ENCODE results near the gene PAX8. TPM values are rescaled to one million over a fixed set of nuclear protein-coding genes. Genes with fewer than 3 reads are reported as not detected.
"Not testable (repeated sequence)": the region's sequence is repeated elsewhere in the genome, so short reads cannot be mapped to it uniquely, and the experiment has no call there.

Gene PAX8
- total and polyA plus RNA-seq, 2 of the 13 experiments (the other 11 are each of a cell fraction or from before 2014, with no cell fraction given), result 1.5 to 8.8 TPM

DNA sequence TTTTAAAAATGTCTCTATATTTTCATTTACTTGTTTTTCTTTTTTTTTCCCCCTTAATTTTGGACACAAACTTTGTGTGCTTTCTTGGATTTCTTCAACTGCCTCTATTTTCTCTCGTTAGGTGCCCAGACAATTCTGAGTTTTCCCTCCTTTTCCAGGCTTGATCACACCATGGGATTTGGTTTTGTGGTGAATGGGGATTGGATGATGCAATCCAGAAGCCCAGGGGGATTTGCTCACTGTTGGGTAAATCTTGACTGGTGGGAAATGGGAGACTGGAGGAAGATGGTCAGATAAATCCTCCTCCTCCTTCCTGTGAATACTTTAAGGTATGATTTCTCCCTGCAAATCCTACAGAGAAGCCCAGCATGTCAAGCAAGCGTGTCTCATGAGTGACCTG is 19.5 kb upstream of the PAX8 start:
- in situ Hi-C loops (cut with HindIII; ENCODE audit: extremely low pct_ligation_motif_present, low pct_unique_long_range_greater_than_20kb), result no loop called here
- Histone ChIP-seq H3K4me2 (ENCODE audit: low read depth, low read length) (no peak overlapping the region), H3K9ac (ENCODE audit: insufficient read depth, low read depth, low read length) (no peak overlapping the region), H3K4me1 (ENCODE audit: insufficient read depth, low read length) (no peaks in the 10 kb centered on the region), H3K4me3 (replicated peaks in 1 of 3; ENCODE audit: insufficient read depth in 1 of 3, low read depth in 2 of 3, low read length in 3 of 3) (no peak overlapping the region), H3K9me3 (ENCODE audit: low read length) (no peaks in the 10 kb centered on the region), H3K79me2 (ENCODE audit: insufficient read depth, low read length) (no peaks in the 10 kb centered on the region), H3K27me3 (ENCODE audit: control insufficient read depth in 1 of 2, insufficient read depth in 2 of 2, low read length in 2 of 2) (no peaks in the 10 kb centered on the region; a peak in 1 of 5 replicates), H3K36me3 (replicated peaks in 1 of 2; ENCODE audit: control insufficient read depth in 1 of 2, insufficient read depth in 2 of 2, low read length in 2 of 2) (no peaks in the 10 kb centered on the region), H2AFZ (ENCODE audit: low read length) (no peak overlapping the region), H4K20me1 (ENCODE audit: insufficient read depth, low read length) (no peaks in the 10 kb centered on the region), H3K27ac (ENCODE audit: extremely low read length, insufficient read depth, low read length) (no peak overlapping the region)
- no peak for ATAC-seq
- TF ChIP-seq, protein P1, sequence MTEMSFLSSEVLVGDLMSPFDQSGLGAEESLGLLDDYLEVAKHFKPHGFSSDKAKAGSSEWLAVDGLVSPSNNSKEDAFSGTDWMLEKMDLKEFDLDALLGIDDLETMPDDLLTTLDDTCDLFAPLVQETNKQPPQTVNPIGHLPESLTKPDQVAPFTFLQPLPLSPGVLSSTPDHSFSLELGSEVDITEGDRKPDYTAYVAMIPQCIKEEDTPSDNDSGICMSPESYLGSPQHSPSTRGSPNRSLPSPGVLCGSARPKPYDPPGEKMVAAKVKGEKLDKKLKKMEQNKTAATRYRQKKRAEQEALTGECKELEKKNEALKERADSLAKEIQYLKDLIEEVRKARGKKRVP (CRISPR knock-in tag; IDR thresholded peaks at IDR 0.05), result 0 out of 4 replicates have a peak, but pooled peaks of 1 of the 2 experiments have one; percentile 20
- TF ChIP-seq REPIN1 (CRISPR knock-in tag; IDR thresholded peaks at IDR 0.05; ENCODE audit: borderline replicate concordance, low read depth), result no peak
- TF ChIP-seq ATF7 (IDR thresholded peaks at IDR 0.05), result 0 out of 2 replicates have a peak, but pooled peaks have one; percentile 8
- no peak for TF ChIP-seq ATF7 (CRISPR knock-in tag; IDR thresholded peaks at IDR 0.05)
- CTCF ChIA-PET (ENCODE audit: low intra/inter-chr PET ratio, low total read pairs), result interaction anchor here (0.9 to 1.2 kb wide), 2 partner anchors 49 to 72 kb away, joined by 4 read pairs; no protein-coding TSS in a partner anchor
- BruUV-seq (replicated peaks), result no TSS peak
- DNase-seq (ENCODE audit: low spot score), result no peak
- intact Hi-C loops (cut with micrococcal nuclease; ENCODE audit: unreplicated experiment), result no loop called here
- POLR2A ChIA-PET, result no interaction called here
- WGBS (ENCODE audit: low lambda C conversion rate), result 67% methylated on average over 2 of the region's 2 CpGs
- FAIRE-seq, result no peak

DNA sequence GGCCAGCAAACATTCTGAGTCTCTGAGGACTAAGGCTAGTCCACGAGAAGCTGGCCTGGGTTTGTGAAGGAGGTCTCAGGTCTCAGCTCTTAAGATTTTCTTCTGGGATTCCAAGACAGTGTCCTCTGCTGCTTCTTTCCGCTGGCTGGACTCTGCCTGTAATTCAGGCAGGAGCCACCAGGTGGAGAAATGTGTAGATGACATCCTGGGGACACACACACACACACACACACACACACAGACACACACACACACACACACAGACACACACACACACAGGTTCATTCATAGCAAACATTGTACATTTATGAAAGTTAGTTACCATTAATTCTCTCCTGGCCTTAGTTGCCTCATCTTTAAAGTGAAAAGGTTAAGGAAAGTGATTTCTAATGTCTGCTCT is 18.9 kb upstream of the PAX8 start:
- not testable (repeated sequence) for DNase-seq (ENCODE audit: low spot score); H3K27ac ChIP-seq (ENCODE audit: extremely low read length, insufficient read depth, low read length)
- TF ChIP-seq HMGXB4 (CRISPR knock-in tag; IDR thresholded peaks at IDR 0.05; ENCODE audit: borderline replicate concordance in 1 of 2, low read depth in 1 of 2), result 0 out of 4 replicates have a peak, but pooled peaks of 1 of the 2 experiments have one; percentile 11
- 0 out of 2 replicates have a peak, but pooled peaks have one; percentile 15 for TF ChIP-seq RAD21 (CRISPR knock-in tag; IDR thresholded peaks at IDR 0.05)
- TF ChIP-seq ZNF646 (CRISPR knock-in tag; IDR thresholded peaks at IDR 0.05), result peak; percentile 97

More for the DNA sequence above, 18.9 kb upstream of the PAX8 start:
- POLR2A ChIA-PET; intact Hi-C loops (cut with micrococcal nuclease; ENCODE audit: unreplicated experiment); H4K20me1 ChIP-seq (ENCODE audit: insufficient read depth, low read length); in situ Hi-C loops (cut with HindIII; ENCODE audit: extremely low pct_ligation_motif_present, low pct_unique_long_range_greater_than_20kb); H3K27me3 ChIP-seq (ENCODE audit: control insufficient read depth in 1 of 2, insufficient read depth in 2 of 2, low read length in 2 of 2); BruUV-seq (replicated peaks); H2AFZ ChIP-seq (ENCODE audit: low read length); H3K4me3 ChIP-seq (replicated peaks in 1 of 3; ENCODE audit: insufficient read depth in 1 of 3, low read depth in 2 of 3, low read length in 3 of 3); H3K36me3 ChIP-seq (replicated peaks in 1 of 2; ENCODE audit: control insufficient read depth in 1 of 2, insufficient read depth in 2 of 2, low read length in 2 of 2); H3K9me3 ChIP-seq (ENCODE audit: low read length); H3K9ac ChIP-seq (ENCODE audit: insufficient read depth, low read depth, low read length); H3K4me2 ChIP-seq (ENCODE audit: low read depth, low read length); H3K79me2 ChIP-seq (ENCODE audit: insufficient read depth, low read length); H3K4me1 ChIP-seq (ENCODE audit: insufficient read depth, low read length): not testable (repeated sequence)
- ATAC-seq (peak; percentile 64), FAIRE-seq (peak; percentile 21)
- WGBS (ENCODE audit: low lambda C conversion rate), result 7% methylated on average over 2 of the region's 2 CpGs
- CTCF ChIA-PET (ENCODE audit: low intra/inter-chr PET ratio, low total read pairs), result interaction anchor here (0.9 to 1.2 kb wide), 2 partner anchors 49 to 73 kb away, joined by 4 read pairs; no protein-coding TSS in a partner anchor
